SKM-1 (cell line): ENCODE results near the gene PON2.
"Not testable (repeated sequence)": the region's sequence is repeated elsewhere in the genome, so short reads cannot be mapped to it uniquely, and the experiment has no call there.

Source experiments
- DNase-seq: peaks from one replicate; lab custom pipeline; 2025; ENCODE audit not compliant: unreplicated experiment; lab: John Stamatoyannopoulos, UW

Gene PON2

DNA sequence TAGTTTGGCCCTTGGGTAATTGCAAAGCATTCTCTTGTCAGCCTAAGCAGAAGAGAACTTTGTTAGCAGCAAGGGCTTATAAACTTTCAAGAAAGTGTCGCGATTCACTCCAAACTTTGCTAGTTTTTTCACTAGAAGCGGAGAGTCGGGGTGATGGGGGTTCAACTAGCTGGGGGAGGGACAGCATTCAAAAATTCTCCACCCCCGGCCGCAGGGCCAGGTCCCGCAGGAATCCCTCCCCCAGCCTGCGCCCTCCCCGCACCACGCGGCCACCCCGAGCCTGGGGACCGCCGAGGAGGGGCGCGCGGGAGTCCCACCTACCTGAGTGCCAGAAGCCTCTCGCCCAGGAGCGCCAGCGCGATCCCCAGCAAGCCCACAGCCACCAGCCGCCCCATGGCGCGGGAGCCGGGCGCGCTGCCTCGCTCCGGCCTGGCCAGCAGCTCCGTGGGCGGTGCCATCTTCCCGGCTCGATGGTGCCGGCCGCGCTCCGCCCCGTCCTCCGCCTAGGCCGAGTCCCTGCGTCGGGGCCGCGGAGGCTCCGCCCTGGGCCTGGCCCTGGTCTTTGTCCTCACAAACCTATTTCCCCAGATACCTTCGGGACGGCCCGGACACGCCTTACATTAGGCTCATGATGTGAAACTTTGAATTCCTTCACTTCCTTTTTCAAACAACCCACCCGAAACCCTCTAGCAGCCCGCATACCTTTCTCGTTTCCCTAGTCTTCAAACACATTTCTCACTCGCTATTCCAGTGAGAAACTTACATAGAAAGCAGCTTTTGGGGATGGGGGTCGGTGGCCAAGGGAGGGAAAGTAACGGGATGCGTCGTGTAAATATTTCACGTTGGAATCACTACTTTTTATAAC, at the start of gene PON2:
TSS of gene PON2 (minus strand) at position 472 of the 865 bp plus-strand sequence. CDS start at position 395, 77 bp downstream.
- DNase-seq, result peak; percentile 27

DNA sequence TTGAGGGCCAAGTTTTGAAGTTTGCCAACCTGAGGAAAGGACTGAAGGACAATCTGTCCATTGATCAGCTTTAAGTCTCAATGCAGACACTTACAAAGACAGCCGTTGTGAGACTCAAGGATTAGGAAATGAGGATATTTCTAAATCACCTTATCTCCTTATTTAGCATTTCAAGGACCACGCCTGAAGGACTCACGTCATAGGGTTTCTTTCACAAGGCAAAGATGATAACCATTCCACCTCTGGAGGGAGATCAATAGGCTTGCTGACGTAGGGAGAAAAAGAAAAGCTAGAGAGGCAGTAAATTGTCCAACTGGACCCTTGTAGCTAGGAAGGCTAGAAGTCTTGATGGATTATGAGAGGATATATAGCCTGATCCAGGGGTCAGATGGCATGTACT, 47.6 kb upstream of the PON2 start:
- DNase-seq, result no peak

DNA sequence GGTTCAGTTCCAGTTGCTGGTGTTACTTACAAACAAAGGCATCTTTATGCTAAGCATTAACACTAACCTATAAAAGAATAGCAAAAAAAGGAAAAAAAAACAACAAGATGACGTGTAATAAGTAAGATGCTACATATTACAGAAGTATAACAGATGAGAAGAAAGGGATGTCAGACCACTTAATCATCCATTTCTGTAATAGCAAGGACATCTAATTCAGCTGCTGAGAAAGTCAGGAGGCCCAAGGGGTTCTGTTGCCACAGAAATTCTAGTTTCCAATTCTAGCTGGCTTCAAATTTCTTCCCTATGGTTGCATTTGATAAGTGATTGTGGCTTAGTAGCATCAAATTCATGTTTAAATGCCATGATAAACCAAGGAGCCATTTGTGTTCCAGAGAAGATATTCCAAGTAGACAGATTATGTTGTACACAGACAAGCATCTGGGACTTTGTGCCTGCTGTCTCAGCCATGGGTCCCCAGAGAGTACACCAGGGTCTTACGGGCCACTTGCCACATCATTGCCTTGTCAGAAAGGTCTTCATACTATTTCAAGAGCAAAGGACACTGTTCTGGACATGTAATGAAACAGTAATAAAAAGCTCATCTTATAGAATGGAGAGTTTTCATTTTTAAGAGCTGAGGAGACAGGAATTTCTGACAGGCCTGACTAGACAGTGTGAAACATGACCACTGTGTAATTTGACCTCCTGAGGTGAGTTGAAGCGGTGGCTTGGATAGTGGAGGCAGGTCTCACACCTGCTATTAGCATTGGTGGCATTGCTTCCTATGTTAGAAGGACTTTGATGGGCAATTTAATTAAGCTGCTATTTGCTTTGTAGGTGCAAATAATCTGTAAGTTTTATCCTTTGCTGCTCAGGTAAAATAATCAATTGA, 46.7 kb upstream of the PON2 start:
- no peak for DNase-seq

DNA sequence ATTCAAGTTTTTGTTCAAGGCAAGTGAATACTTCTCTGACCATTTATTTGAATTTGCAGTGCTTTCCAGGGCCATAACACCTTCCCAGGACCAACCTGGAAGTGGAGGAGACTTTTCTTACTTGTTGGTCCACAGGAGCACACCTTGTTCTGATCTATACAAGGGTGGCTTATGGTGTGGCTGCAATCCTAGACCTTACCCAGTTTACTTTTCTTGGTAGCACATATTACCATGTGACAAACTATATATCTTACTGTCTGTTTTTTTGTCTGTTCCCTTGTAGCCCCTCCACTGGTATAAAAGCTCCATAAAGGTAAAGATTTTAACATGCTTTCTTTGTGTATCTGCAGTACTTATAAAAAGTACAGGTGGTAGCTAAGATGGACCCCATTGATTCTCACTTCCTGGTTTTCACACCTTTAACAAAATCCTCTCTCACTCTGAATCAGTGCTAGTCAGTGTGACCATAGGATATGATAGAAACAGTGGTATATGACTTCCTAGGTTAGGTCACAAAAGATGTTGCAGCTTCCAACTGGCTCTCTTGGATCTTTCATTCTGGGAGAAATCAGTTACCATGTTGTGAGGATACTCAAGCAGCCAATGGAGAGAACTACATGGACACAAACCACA, 45.3 kb upstream of the PON2 start:
- DNase-seq, result no peak

DNA sequence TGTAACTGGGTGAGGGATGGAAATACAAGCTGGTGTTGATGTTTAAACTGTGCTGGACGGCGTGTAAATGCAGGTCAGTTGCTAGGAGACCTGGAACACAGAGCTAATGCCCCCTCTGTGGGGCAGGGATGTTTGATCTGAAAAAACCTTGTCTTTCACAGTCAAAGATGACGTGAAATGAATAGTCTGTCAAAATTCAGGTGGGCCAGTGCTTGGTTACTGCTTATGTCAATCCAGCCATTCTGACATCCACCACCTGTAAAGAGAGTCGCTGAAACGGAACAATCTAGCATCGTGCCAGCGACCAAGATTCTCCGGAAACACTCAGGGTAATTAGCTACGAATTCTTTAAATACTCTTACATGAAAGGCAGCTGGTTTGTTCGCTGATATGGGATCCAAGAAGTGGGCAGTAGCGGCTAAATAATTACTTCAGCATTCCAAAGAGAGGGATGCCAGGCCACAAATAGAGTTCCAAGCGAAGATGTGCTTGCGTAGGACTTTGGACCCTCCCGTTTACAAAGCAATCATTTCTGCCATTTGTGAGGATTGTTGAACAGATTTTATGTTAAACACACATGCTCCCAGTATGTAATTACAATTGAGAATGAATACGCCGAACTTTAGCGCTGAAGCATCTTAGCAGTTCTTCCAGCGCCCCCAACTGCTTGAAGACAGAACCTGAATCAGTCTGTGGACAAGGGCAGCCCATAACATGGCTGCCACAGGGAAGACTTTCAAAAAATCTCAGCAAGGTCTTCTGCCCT, 43.6 kb upstream of the PON2 start:
- DNase-seq, result no peak

DNA sequence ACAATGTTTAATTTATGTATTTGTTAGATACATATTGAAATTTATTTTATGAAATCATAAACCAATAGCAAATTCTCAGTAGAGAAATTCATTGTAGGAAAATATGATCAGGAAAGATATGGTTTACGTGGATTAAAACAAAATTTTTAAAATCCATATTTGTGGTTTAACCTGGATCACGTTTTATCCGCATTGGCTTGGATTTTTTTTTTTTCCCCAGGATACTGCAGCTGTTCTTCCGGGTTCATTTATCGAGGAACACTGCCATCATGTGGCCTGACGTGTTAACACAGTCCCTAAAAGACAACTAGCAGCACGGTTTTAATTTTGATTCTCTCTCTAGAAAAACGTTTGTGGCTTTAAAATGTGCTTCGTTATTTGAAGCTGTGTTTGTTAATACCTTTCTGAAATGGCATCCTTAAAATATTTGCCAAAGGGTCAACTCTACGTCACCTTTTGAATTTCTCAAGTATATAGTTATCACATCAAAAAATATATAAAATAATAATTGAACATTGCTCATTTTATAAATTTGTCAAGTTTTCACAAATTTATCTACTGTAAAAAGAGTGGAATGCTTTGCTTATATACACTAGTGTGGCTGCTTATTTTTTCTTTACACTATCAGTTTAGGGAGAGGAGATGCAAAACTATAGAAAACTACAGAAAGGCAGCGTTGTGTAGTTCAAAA, 42.2 kb upstream of the PON2 start:
- peak; percentile 58 for DNase-seq

DNA sequence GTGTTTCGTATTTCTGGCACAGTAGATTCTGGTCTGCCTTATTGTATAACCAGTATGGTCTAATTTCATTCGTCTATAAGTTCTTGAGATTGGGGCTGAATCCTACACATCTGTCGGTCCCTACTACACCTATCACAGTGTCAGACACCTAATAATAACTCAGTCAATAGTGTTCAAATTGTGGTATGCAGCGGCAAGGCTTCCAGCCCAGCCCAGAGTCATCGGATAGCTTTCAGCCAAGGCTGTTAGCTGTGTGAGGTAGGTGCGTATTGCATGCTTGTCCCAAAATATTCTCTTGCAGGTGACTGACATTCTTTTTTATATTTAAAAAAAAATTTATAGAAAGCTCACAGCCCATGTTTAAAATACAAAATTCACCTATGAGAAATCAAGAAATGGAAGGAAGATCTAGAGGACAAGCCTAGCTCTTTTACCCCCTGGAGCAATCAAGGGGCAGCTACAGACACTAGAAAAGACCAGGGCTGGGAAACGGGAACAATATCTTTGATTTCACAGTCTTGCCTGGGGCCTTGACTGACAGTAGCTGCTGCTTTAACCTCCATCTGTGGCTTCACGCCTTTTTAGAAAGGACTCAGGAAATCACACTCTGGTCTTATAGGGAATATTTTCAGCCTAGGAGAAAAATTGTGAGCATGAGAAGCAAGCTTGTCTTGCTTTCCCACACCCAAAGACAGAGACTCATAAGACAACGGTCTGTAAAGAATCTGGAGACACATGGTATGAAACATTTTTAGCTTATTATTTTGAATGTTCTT, 41.4 kb upstream of the PON2 start:
- DNase-seq, result no peak

DNA sequence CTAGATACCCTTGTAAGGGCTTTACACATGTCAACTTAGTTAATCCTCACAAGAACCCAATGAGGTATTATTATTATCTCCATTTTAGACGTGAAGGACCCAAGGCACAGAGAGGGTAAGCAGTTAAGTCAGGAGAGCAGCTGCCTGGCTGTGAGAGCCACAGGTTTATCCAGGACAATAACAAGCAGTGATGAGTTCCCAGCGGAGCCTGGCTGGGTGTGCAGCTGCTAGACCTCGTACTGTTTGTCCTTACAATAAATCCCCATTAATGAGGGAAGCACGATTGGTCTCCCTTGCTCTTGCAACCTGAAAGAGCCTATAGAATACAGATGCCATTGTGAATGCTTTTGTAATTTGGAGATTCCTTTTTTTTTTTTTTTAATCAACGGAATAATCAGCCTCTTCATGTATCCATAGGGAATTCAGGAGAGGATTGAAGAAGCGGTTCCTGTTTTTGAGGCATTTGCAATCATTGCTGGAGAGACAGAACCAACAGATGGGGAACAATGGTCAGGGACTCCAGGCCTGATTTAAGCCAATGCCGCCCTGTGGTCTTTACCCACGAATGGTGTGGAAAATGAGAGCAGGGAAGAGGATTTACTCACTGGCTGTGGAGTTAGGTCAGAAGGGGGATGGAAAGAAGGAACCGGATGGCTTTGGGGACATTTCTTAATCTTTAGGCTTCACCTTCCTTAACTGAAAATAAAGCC, 38.6 kb upstream of the PON2 start:
- DNase-seq, result no peak

DNA sequence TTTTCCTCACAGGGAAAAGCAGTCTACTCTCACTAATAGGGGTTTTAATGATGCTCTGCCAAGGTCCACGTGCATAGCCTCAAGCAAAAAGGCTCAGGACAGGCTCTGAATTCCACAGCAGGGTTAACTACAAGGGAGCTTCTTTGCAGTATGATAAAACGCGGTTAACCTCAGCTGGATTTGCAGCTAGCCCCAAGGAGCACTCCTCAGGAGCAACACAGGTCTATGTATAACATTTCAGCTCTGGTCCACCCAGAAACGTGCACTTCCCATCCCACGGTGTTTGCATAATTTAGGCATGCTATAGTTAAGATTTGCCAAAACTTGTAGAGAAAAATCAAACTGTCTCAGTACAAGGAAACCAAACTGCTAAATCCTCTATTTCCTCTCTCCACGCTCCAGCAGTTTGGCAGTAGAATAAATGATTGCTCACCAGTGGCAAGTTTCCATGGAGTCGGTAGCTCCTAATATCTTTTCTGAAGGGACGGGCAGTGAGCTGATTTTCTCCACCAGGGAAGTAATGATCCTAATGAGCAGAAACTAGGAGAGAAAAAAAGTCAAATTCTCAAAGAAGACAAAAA, 37.8 kb upstream of the PON2 start:
- no peak for DNase-seq

DNA sequence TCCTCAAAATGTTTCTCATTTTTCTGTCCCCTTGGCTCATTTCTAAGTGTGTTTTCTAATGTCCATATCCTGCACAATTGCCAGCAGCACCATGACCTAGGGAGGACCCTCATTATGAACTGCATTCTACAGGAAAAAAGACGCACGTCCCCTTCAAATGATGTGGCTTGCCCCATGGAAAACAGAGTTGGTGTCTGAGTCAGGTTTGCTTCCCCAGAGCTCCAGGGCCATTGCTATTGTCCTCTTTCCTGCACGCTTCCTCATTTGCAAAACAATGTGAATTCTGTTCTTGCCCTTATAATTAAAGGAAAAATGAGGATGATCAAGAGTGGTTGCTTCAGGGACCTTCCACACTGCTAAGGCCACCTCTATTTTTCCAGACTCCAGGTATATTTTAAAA, 36.2 kb upstream of the PON2 start:
- no peak for DNase-seq

DNA sequence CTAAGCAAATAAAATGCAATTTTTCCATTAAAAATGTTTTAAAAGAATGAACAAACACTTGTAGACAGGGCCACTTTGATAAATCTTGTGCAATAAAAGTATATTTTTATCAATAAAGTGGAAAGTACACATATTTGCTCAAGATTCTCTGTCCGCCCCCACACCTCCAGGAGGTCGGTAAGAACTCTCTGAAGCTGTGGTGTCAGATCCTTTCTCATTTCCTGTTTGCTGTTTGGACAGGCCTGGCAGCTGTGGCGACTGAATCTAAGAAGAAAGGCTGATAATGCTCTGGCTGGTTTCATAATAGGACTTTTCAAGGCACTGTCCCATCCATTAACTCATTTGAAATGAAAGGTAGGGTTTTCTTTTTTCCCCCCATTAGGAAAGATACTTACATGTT, 35.6 kb upstream of the PON2 start:
- DNase-seq, result peak; percentile 4

DNA sequence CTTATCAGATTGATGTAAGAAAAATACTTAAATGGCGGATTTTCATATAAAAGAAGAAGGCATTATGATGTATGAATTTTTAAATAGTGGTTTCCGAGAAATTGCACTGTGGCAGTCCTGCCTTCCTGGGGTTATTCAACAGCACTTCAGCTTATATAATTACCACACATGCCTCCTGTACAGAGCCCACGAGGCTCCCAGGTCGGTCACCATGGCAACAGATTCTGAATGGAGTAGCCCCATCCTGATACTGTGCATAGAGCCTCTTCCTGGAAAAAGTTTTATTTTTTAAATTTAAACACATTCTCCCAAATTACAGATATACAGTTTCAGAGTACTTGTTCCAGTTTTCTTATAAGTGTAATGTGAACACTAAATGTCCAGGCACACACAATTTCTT, 35.0 kb upstream of the PON2 start:
- no peak for DNase-seq

DNA sequence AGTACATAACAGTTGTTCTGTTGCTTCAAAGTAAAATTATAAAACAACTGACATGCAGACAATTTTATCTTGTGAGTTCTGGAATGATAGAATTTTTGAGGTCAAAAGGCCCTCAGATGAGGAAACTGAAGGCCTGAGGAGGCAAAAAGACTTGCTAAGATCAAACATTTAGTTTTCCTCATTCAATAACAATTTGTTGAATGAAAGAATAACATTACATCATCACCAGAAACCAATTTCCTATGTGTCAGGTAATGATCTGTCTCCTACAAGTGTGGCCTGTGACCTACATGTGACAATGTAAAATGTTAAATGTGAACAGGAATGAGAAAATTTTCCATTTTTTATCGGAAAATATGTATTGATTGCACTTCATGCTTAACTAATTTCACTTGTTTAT, 34.4 kb upstream of the PON2 start:
- no peak for DNase-seq

DNA sequence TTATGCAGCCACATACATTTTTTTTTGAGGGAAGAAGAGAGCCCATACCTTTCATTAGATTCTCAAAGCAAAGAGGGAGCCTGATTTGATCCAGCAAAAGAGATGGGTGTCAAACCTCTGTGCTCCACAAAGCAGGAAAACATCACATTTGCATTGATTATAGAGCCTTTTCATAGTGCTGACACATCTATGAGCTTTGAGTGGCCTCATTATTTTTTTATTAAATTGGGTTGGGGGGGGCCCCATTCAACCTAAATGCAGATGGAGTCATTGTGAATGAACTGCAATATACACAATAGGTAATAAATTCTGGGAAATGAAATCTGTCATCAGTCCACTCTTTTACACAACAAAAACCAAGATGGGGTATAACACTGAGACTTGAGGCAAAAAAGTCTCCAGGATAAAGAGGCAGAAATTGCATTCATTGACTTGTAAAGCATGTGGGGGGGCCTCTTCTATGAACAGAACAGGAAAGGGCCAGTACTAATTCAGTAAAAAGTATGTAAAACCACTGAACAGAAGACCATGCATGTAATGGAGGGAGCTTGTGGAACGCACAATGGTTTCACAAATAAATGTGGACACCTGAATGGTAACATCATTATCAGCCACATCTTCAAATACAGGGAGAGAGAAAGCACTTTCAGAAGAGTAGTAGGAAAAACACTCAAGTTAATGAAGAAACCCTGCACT, 33.2 kb upstream of the PON2 start:
- DNase-seq, result no peak

DNA sequence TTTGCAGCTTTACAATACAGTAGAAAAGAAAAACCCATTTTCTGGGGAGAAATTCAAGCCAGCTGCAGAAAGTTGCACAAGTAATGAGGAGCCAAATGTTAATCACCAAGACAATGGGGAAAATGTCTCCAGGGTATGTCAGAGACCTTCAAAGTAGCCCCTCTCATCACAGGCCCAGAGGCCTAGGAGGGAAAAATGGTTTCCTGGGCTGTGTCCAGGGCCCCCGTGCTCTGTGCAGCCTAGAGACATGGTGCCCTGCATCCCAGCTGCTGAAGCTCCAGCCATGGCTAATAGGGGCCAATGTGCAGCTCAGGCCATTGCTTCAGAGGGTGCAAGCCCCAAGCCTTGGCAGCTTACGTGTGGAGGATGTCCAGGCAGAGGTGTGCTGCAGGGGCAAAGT, 25.8 kb upstream of the PON2 start:
- DNase-seq, result not testable (repeated sequence)

DNA sequence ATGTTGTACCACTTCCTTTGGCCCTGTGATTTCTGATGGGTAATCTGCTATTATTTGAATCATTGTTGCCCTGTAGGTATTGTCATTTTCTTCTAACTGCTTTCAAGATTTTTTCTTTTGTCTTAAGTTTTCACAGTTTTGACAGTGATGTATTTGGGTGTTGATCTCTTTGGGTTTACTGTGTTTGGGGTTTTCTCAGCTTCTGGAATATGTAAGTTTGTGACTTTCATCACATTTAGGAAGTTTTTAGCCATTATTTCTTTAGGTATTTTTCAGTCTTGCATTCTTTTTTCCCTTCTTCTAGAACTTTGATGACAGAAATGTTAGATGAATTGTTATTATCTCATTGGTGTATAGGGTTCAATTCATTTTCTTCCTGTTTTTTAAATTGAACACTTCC, 23.1 kb upstream of the PON2 start:
- DNase-seq, result no peak

DNA sequence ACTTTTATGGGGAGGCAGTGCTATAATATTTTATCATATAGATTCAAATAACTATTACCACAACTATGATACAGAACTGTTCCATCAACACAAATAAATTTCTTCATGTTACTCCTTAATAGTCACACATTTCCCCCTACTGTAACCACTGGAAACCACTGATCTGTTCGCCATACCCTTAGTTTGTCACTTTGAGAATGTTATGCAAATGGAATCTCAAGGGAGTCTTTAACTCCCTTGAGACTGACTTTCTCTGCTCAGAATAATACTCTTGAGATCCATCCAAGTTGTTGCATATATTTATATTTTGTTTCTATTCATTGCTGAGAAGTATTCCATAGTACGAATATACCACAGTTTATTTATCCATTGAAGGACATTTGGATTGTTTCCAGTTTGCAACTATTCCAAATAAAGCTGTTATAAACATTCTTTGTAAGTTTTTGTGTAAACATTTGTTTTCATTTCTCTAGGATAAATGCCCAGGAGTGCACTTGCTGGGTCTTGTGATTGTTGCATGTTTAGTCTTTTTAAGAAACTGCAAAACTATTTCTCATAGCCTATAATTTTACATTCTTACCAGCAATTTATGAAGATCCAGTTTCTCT, 19.7 kb upstream of the PON2 start:
- no peak for DNase-seq

DNA sequence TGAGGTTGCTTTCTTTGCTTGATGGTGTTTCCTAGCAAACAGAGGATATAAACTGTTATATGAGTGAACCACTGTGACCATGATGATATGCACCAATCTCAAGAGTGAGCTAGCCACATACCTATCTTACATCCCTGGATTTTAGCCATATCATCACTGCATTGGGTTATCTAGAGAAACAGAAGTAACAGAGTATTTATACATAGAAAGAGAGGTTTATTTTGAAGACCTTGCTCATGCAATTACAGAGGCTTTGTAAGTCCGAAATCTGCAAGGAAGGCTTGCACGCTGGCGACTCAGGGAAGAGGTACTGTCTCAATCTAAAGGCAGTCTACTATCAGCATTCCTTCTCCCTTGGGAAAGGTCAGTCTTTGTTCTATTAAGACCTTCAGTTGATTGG, 11.8 kb upstream of the PON2 start:
- no peak for DNase-seq
